IMR-90 (cell line): ENCODE measurements around the gene KCNIP1. TPM values are rescaled to one million over a fixed set of nuclear protein-coding genes. Genes with fewer than 3 reads are reported as not detected.

Experiments used
- ATAC-seq: fragments of 200-7000 bp; cut with Tn5 transposase; 2 replicates; pipeline ENCODE4 v1.9.1; 2020; ENCODE audit warnings: low read depth, mild to moderate bottlenecking, moderate library complexity
- BruUV-seq: library from RNA; stranded (reverse); fragments of 400-500 nt; replicated peaks from 2 replicates; lab custom pipeline; 2021; lab: Mats Ljungman, UMichigan
- CTCF ChIA-PET: fragments of 300-600 bp; formaldehyde crosslinking; extraction: SDS; loops from one replicate; lab custom pipeline; 2021; ENCODE audit warnings: antibody characterized with exemption; lab: Yijun Ruan, JAX
- POLR2A ChIA-PET: fragments of 300-600 bp; sonication (Branson Sonifier 250); formaldehyde crosslinking; loops from one replicate; lab custom pipeline; 2022; ENCODE audit warnings: antibody characterized with exemption; ENCODE audit not compliant: unreplicated experiment; lab: Charles Lee
- DNase-seq: peaks from one replicate; pipeline ENCODE4 v3.0.0; 2013
- H2AFZ ChIP-seq: replicated peaks from 2 replicates; pipeline ENCODE3; 2013; ENCODE audit warnings: low read length, mild to moderate bottlenecking; ENCODE audit not compliant: poor library complexity
- H2AK5ac ChIP-seq: 2 replicates; pipeline ENCODE4 v1.6.1; 2013; ENCODE audit warnings: low read depth, low read length, inconsistent platforms
- H2AK9ac ChIP-seq: replicated peaks from 2 replicates; pipeline ENCODE3; 2013; ENCODE audit warnings: mild to moderate bottlenecking, low read depth, low read length, moderate library complexity; ENCODE audit not compliant: poor library complexity
- H2BK120ac ChIP-seq: 2 replicates; pipeline ENCODE4 v1.6.1; 2013; ENCODE audit warnings: low read depth, low read length, inconsistent platforms
- H2BK15ac ChIP-seq: 3 replicates; pipeline ENCODE4 v1.6.1; 2013; ENCODE audit warnings: low read depth, low read length, inconsistent platforms
- H2BK20ac ChIP-seq: 2 replicates; pipeline ENCODE4 v1.6.1; 2013; ENCODE audit warnings: low read depth, mild to moderate bottlenecking, inconsistent platforms, low read length, moderate library complexity
- H2BK5ac ChIP-seq: 2 replicates; pipeline ENCODE4 v1.6.1; 2013; ENCODE audit warnings: mild to moderate bottlenecking, low read depth, low read length, inconsistent platforms; ENCODE audit not compliant: poor library complexity, severe bottlenecking
- H3K14ac ChIP-seq: replicated peaks from 2 replicates; pipeline ENCODE4 v1.6.1; 2013; ENCODE audit warnings: low read depth, low read length, inconsistent platforms
- H3K18ac ChIP-seq: 2 replicates; pipeline ENCODE4 v1.6.1; 2013; ENCODE audit warnings: low read depth, low read length, control low read depth
- H3K23ac ChIP-seq: 2 replicates; pipeline ENCODE4 v1.6.1; 2013; ENCODE audit warnings: low read depth, low read length, inconsistent platforms
- H3K27ac ChIP-seq: 2 replicates; pipeline ENCODE4 v1.5.1; 2013; ENCODE audit warnings: mild to moderate bottlenecking, control low read depth, low read length; ENCODE audit not compliant: insufficient read depth
- H3K27me3 ChIP-seq: 2 replicates; pipeline ENCODE4 v1.6.1; 2013; ENCODE audit warnings: low read length; ENCODE audit not compliant: control insufficient read depth, insufficient read depth
- H3K36me3 ChIP-seq: 2 replicates; pipeline ENCODE4 v1.6.1; 2013; ENCODE audit warnings: low read length, mixed read lengths; ENCODE audit not compliant: control insufficient read depth, insufficient read depth
- H3K4ac ChIP-seq: 2 replicates; pipeline ENCODE4 v1.6.1; 2013; ENCODE audit warnings: low read depth, low read length, inconsistent platforms
- H3K4me1 ChIP-seq: 2 replicates; pipeline ENCODE4 v1.6.1; 2013; ENCODE audit warnings: low read length, mixed read lengths; ENCODE audit not compliant: control insufficient read depth, insufficient read depth
- H3K4me2 ChIP-seq: 2 replicates; pipeline ENCODE4 v1.6.1; 2013; ENCODE audit warnings: low read depth, mild to moderate bottlenecking, control low read depth, low read length, moderate library complexity
- H3K4me3 ChIP-seq: 2 replicates; pipeline ENCODE4 v1.5.1; 2013; ENCODE audit warnings: low read depth, mild to moderate bottlenecking, control low read depth, low read length, moderate library complexity; ENCODE audit not compliant: insufficient read depth
- H3K56ac ChIP-seq: 2 replicates; pipeline ENCODE4 v1.6.1; 2013; ENCODE audit warnings: low read length, inconsistent platforms; ENCODE audit not compliant: insufficient read depth; ENCODE audit errors: extremely low read depth
- H3K79me1 ChIP-seq, 2 experiments: 2 replicates each; pipeline ENCODE4 v1.6.1; 2013; ENCODE audit warnings: low read length in 2 of 2, inconsistent platforms in 1 of 2, low read depth in 1 of 2
- H3K9ac ChIP-seq: 2 replicates; pipeline ENCODE4 v1.6.1; 2013; ENCODE audit warnings: low read depth, low read length, control low read depth
- H3K9me1 ChIP-seq: 2 replicates; pipeline ENCODE4 v1.6.1; 2013; ENCODE audit warnings: low read length, inconsistent platforms; ENCODE audit not compliant: insufficient read depth
- H3K9me3 ChIP-seq: 2 replicates; pipeline ENCODE4 v1.6.1; 2013; ENCODE audit warnings: low read length; ENCODE audit not compliant: control insufficient read depth, insufficient read depth
- H4K20me1 ChIP-seq: 2 replicates; pipeline ENCODE4 v1.6.1; 2013; ENCODE audit warnings: low read length, inconsistent platforms; ENCODE audit not compliant: insufficient read depth
- H4K5ac ChIP-seq: 2 replicates; pipeline ENCODE4 v1.6.1; 2013; ENCODE audit warnings: mild to moderate bottlenecking, low read depth, low read length, control low read depth
- H4K8ac ChIP-seq, 2 experiments: 2 replicates each; pipeline ENCODE4 v1.6.1; 2013; ENCODE audit warnings: low read depth in 2 of 2, low read length in 2 of 2, control low read depth in 1 of 2, inconsistent platforms in 1 of 2
- H4K91ac ChIP-seq: 2 replicates; pipeline ENCODE4 v1.6.1; 2013; ENCODE audit warnings: low read depth, low read length, inconsistent platforms; ENCODE audit not compliant: insufficient read depth
- POLR2A ChIP-seq: IDR thresholded peaks from 2 replicates; pipeline ENCODE4 v1.6.1; 2012; ENCODE audit warnings: mild to moderate bottlenecking, low read depth, low read length
- RCOR1 ChIP-seq: IDR thresholded peaks from 2 replicates; pipeline ENCODE4 v1.6.1; 2012; ENCODE audit warnings: mild to moderate bottlenecking, low read length, improper control_type of control experiment; ENCODE audit not compliant: insufficient replicate concordance
- WGBS, 2 experiments: methylation state at CpG; one replicate each; pipeline versions ENCODE4 v1.1.5 to v1.1.7; 2013; ENCODE audit warnings: missing lambda C conversion rate in 2 of 2; ENCODE audit not compliant: insufficient read length in 1 of 2; ENCODE audit errors: extremely low coverage in 2 of 2; 5-methylcytosine and 5-hydroxymethylcytosine counted together
- dilution Hi-C: fragments of 300-500 bp; cut with HindIII; formaldehyde crosslinking; loops from one replicate; pipeline ENCODE4 v1.14.3; 2018; ENCODE audit warnings: low sequenced_read_pairs; ENCODE audit not compliant: unreplicated experiment
- in situ Hi-C: fragments of 300-500 bp; cut with MboI; formaldehyde crosslinking; loops from 3 replicates; pipeline ENCODE4 v1.14.3; 2019; ENCODE audit warnings: low sequenced_read_pairs, inconsistent platforms, mixed read lengths
- intact Hi-C: fragments of 100-400 bp; cut with micrococcal nuclease; formaldehyde crosslinking; loops from 2 replicates; pipeline ENCODE4 v1.10.0; 2022
- polyA plus RNA-seq, 3 experiments: library from polyadenylated mRNA; depleted of rRNA; stranded (reverse); fragments of >200 nt; gene quantifications; 2 replicates each; pipeline ENCODE4 v1.2.3, GENCODE V29; 2012; ENCODE audit warnings: low replicate concordance in 1 of 3
- total RNA-seq: library from RNA; depleted of rRNA; stranded (reverse); fragments of >200 nt; gene quantifications from 2 replicates; pipeline ENCODE4 v1.2.3, GENCODE V29; 2012
- TF ChIP-seq, protein P1 (sequence below): fragments of 150-350 bp; IDR thresholded peaks from 2 replicates; pipeline ENCODE4 v1.6.1; 2017; ENCODE audit warnings: mild to moderate bottlenecking, antibody characterized with exemption, low read length, low read depth

Gene KCNIP1
- total and polyA plus RNA-seq, 2 of the 4 experiments (the other 2 are of a cell fraction) = not detected

DNA sequence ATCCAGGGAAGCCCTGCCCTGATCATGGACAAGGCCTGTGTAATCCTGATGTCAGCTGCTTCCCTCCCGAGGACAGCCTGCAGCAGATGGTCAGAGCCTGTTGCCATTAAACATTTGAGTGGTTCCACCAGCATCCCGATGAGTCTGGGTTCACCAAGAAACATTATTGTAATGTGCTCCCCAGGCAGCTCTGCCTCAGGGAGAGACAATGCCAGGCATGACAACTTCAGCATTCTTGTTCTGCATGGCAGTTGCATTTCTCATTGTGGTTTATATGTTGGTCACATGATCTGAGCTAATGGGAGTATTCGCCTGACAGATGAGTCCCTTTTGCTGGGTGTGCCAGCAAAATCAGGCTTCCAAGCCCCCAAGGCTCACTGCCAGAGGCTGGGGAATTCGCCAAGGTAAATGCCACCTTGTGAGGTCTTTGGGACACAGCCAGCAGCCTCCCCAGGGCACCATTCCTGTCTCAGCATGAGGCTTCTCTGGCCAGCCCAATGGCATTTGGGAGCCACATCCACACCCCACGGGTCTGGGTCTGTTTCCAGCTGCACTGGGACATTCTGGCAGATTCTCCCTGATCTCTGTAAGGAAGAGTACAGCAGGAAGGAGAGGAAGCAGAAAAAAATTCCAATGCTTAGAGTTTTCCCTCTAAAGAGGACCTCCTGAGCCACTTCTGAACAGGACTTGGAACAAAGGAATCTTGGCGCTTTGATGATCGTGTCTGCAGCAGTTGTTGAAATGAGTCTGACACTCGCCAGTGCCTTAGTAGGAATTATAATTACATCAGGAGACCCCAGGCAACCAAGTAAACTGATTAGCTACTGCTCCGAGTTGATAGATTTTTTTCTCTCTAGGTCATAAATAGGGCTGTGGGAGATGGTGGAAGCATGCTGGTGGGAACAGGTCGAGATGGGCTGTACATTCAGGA, 18.7 kb downstream of the KCNIP1 start:
- Histone ChIP-seq H4K8ac (no peak overlapping the region), H3K36me3 (no peaks in the 10 kb centered on the region), H2BK120ac (no peak overlapping the region), H3K9me3 (no peaks in the 10 kb centered on the region), H3K4ac (no peak overlapping the region), H3K14ac (no peak overlapping the region), H3K4me3 (no peak overlapping the region), H2AFZ (no peak overlapping the region), H2BK20ac (no peak overlapping the region), H3K9ac (no peak overlapping the region), H3K79me1 (no peaks in the 10 kb centered on the region), H3K18ac (no peak overlapping the region), H2BK5ac (no peak overlapping the region), H4K91ac (no peak overlapping the region), H2BK15ac (no peak overlapping the region), H3K4me1 (no peaks in the 10 kb centered on the region), H4K20me1 (no peaks in the 10 kb centered on the region), H3K27ac (no peak overlapping the region), H2AK5ac (no peak overlapping the region), H4K5ac (no peak overlapping the region), H3K27me3 (no peaks in the 10 kb centered on the region; the same call in 1 of the 2 replicates), H3K4me2 (no peak overlapping the region), H3K56ac (no peak overlapping the region), H3K9me1 (no peaks in the 10 kb centered on the region), H2AK9ac (no peak overlapping the region), H3K23ac (no peak overlapping the region)
- no TSS peak for BruUV-seq
- DNase-seq = no peak
- dilution Hi-C loops (no loop called here), intact Hi-C loops (no loop called here), in situ Hi-C loops (no loop called here)
- ATAC-seq = no peak
- ChIA-PET CTCF (no interaction called here), POLR2A (no interaction called here)
- TF ChIP-seq POLR2A (no peak), RCOR1 (no peak)
- TF ChIP-seq, protein P1, sequence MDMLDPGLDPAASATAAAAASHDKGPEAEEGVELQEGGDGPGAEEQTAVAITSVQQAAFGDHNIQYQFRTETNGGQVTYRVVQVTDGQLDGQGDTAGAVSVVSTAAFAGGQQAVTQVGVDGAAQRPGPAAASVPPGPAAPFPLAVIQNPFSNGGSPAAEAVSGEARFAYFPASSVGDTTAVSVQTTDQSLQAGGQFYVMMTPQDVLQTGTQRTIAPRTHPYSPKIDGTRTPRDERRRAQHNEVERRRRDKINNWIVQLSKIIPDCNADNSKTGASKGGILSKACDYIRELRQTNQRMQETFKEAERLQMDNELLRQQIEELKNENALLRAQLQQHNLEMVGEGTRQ = 0 out of 2 replicates have a peak, but pooled peaks have one; percentile 5
- 25% methylated on average over 1 of the region's 10 CpGs; no CpG with 5 or more reads in 1 of the 2 experiments for WGBS, 2 experiments
